Breast epithelium (tissue), 3 donors: ENCODE data around the gene TTC28.

Source experiments
- CTCF ChIP-seq, 3 donors: fragments of 450-650 bp; IDR thresholded peaks; one replicate each; pipeline ENCODE4 v1.5.1; 2016 to 2017; ENCODE audit warnings: antibody characterized with exemption in 3 of 3, mild to moderate bottlenecking in 3 of 3, moderate library complexity in 3 of 3
- POLR2AphosphoS5 ChIP-seq, 3 donors: sonication (generic); formaldehyde crosslinking; IDR thresholded peaks; one replicate each; pipeline ENCODE4 v1.6.1; 2017; ENCODE audit warnings: antibody characterized with exemption in 3 of 3

GRCh38 chr22:28112190-28112544 lies 567.5 kb downstream of the TTC28 start:
- TF ChIP-seq CTCF (IDR thresholded peaks at IDR 0.05), result no peak
- TF ChIP-seq POLR2AphosphoS5 (IDR thresholded peaks at IDR 0.05), result no peak
